ENCODE data around the gene CD22. TPM values are rescaled to one million over a fixed set of nuclear protein-coding genes. Genes with fewer than 3 reads are reported as not detected.

Gene CD22
- total and polyA plus RNA-seq, 2 donors (not counting 1 experiment from before 2014, with no cell fraction given): 692 to 1,437 TPM

GRCh38 chr19:35389192-35389861 lies 60.3 kb downstream of the CD22 start:
- Mint-ChIP-seq H3K27me3 (peaks cover 2% of the 10 kb centered on the region), H3K9me3 (ENCODE audit: insufficient read depth) (peaks cover 2% of the 10 kb centered on the region), H3K4me1 (no peaks in the 10 kb centered on the region), H3K4me3 (no peak overlapping the region), H3K27ac (no peak overlapping the region)
- ChIA-PET POLR2A (no interaction called here), CTCF (no interaction called here)
- Histone ChIP-seq H3K4me1 (ENCODE audit: control insufficient read depth in 2 of 2, insufficient read depth in 2 of 2, low read length in 2 of 2) (no peaks in the 10 kb centered on the region), H3K27ac (ENCODE audit: low read length in 2 of 2) (no peak overlapping the region), H3K9me3 (ENCODE audit: control extremely low read depth in 1 of 3, control insufficient read depth in 2 of 3, insufficient read depth in 1 of 3, low read length in 2 of 3) (peaks cover 5 to 20% (median 12%) of the 10 kb centered on the region in 3 donors), H3K4me3 (ENCODE audit: control extremely low read depth in 1 of 5, extremely low read depth in 1 of 5, insufficient read depth in 1 of 5, low read depth in 2 of 5, low read length in 4 of 5) (no peak overlapping the region), H3K79me2 (ENCODE audit: control insufficient read depth, insufficient read depth, low read length) (no peaks in the 10 kb centered on the region), H3K36me3 (replicated peaks in 1 of 2; ENCODE audit: control extremely low read depth in 1 of 2, control insufficient read depth in 1 of 2, extremely low read depth in 1 of 2, insufficient read depth in 2 of 2, low read length in 1 of 2) (no peaks in the 10 kb centered on the region), H3K9ac (ENCODE audit: low read length) (no peak overlapping the region), H3K4me2 (replicated peaks; ENCODE audit: low read depth, low read length, poor library complexity, severe bottlenecking) (no peak overlapping the region), H4K20me1 (ENCODE audit: control insufficient read depth, insufficient read depth, low read length, poor library complexity, severe bottlenecking) (no peaks in the 10 kb centered on the region), H2AFZ (ENCODE audit: insufficient read depth, low read depth, low read length, poor library complexity, severe bottlenecking) (no peak overlapping the region), H3K27me3 (replicated peaks in 1 of 4; ENCODE audit: control extremely low read depth in 1 of 4, control insufficient read depth in 3 of 4, insufficient read depth in 4 of 4, low read length in 3 of 4) (no peaks in the 10 kb centered on the region)
- TF ChIP-seq, protein P1, sequence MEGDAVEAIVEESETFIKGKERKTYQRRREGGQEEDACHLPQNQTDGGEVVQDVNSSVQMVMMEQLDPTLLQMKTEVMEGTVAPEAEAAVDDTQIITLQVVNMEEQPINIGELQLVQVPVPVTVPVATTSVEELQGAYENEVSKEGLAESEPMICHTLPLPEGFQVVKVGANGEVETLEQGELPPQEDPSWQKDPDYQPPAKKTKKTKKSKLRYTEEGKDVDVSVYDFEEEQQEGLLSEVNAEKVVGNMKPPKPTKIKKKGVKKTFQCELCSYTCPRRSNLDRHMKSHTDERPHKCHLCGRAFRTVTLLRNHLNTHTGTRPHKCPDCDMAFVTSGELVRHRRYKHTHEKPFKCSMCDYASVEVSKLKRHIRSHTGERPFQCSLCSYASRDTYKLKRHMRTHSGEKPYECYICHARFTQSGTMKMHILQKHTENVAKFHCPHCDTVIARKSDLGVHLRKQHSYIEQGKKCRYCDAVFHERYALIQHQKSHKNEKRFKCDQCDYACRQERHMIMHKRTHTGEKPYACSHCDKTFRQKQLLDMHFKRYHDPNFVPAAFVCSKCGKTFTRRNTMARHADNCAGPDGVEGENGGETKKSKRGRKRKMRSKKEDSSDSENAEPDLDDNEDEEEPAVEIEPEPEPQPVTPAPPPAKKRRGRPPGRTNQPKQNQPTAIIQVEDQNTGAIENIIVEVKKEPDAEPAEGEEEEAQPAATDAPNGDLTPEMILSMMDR (IDR thresholded peaks at IDR 0.05): no peak
- DNase-seq: no peak
- intact Hi-C loops (cut with micrococcal nuclease): no loop called here
- WGBS (ENCODE audit: insufficient coverage): 73% methylated on average over 4 of the region's 6 CpGs
- no peak for ATAC-seq (ENCODE audit: low read depth)

DNA sequence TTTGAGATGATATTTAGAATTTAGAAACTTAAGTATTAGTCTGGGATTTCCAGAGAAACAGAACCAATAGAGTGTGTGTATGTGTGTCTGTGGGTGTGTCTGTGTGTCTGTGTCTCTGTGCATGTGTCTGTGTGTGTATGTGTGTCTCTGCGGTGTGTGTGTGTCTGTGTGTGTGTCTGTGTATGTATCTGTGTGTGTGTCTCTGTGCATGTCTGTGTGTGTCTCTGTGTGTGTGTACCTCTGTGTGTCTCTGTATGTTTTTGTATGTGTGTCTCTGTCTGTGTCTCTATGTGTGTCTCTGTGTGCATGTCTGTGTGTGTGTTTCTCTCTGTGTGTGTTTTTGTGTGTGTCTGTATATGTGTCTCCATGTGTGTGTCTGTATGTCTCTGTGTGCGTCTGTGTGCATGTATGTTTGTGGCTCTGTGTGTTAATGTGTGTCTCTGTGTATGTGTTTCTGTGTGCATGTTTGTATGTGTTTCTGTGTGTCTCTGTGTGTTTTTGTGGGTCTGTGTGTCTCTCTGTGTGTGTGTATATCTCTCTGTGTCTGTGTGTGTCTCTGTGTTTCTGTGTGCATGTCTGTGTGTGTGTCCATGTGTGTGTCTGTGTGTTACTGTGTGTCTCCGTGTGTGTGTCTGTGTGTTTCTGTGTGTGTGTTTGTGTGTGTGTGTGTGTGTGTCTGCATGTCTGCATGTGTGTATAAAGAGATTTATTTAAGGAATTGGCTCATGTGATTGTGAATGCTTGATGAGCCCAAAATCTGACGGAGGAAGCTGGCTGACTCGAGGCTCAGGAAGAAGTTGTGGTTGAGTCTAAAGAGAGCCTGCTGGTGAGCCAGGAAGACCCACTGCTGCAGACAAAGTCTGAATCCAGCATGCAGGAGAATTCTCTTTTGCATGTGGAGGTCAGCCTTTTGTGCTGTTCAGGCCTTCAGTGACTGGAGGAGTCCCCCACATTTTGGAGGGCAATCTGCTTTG lies 64.0 kb downstream of the CD22 start:
- H2AFZ ChIP-seq (ENCODE audit: insufficient read depth, low read depth, low read length, poor library complexity, severe bottlenecking): no peak overlapping the region
- H3K79me2 ChIP-seq (ENCODE audit: control insufficient read depth, insufficient read depth, low read length): no peaks in the 10 kb centered on the region
- no peak overlapping the region for H3K9ac ChIP-seq (ENCODE audit: low read length)
- H3K27me3 ChIP-seq (replicated peaks in 1 of 4; ENCODE audit: control extremely low read depth in 1 of 4, control insufficient read depth in 3 of 4, insufficient read depth in 4 of 4, low read length in 3 of 4): no peaks in the 10 kb centered on the region
- H4K20me1 ChIP-seq (ENCODE audit: control insufficient read depth, insufficient read depth, low read length, poor library complexity, severe bottlenecking): no peaks in the 10 kb centered on the region
- Mint-ChIP-seq H3K27ac (no peak overlapping the region), H3K4me1 (peaks cover 2% of the 10 kb centered on the region), H3K4me3 (no peak overlapping the region), H3K9me3 (ENCODE audit: insufficient read depth) (no peaks in the 10 kb centered on the region), H3K27me3 (peaks cover 2% of the 10 kb centered on the region)
- H3K36me3 ChIP-seq (replicated peaks in 1 of 2; ENCODE audit: control extremely low read depth in 1 of 2, control insufficient read depth in 1 of 2, extremely low read depth in 1 of 2, insufficient read depth in 2 of 2, low read length in 1 of 2): no peaks in the 10 kb centered on the region
- H3K9me3 ChIP-seq (ENCODE audit: control extremely low read depth in 1 of 3, control insufficient read depth in 2 of 3, insufficient read depth in 1 of 3, low read length in 2 of 3): peaks cover 0 to 2% (median 0%) of the 10 kb centered on the region in 3 donors
- no peak for TF ChIP-seq EZH2 (IDR thresholded peaks at IDR 0.05; ENCODE audit: borderline replicate concordance, insufficient read depth, low read depth, low read length, poor library complexity, severe bottlenecking)
- TF ChIP-seq, protein P1 (IDR thresholded peaks at IDR 0.05): no peak
- ATAC-seq (ENCODE audit: low read depth) (no peak), DNase-seq (no peak)
- 50% methylated on average over 5 of the region's 5 CpGs for WGBS (ENCODE audit: insufficient coverage)
- POLR2A ChIA-PET: no interaction called here
- no peaks in the 10 kb centered on the region for H3K4me1 ChIP-seq (ENCODE audit: control insufficient read depth in 2 of 2, insufficient read depth in 2 of 2, low read length in 2 of 2)
- no peak overlapping the region for H3K27ac ChIP-seq (ENCODE audit: low read length in 2 of 2)
- intact Hi-C loops (cut with micrococcal nuclease): no loop called here
- H3K4me2 ChIP-seq (replicated peaks; ENCODE audit: low read depth, low read length, poor library complexity, severe bottlenecking): no peak overlapping the region
- H3K4me3 ChIP-seq (ENCODE audit: control extremely low read depth in 1 of 5, extremely low read depth in 1 of 5, insufficient read depth in 1 of 5, low read depth in 2 of 5, low read length in 4 of 5): no peak overlapping the region
- CTCF ChIA-PET: no interaction called here
